HG02798 (cell line): ENCODE data around the gene LRRC7.
"Not testable (repeated sequence)": the region's sequence is repeated elsewhere in the genome, so short reads cannot be mapped to it uniquely, and the experiment has no call there.

Experiments used
- ATAC-seq: cut with Tn5 transposase; IDR thresholded peaks from one replicate; pipeline ENCODE4 v1.9.1; 2021; ENCODE audit warnings: mild to moderate bottlenecking; ENCODE audit not compliant: unreplicated experiment, poor library complexity

The LRRC7 gene

GRCh38 chr1:69852151-69852550 lies 284.4 kb downstream of the LRRC7 start:
- ATAC-seq: no peak

GRCh38 chr1:69852706-69853105 lies 285.0 kb downstream of the LRRC7 start:
- no peak for ATAC-seq

GRCh38 chr1:69858534-69858933 lies 290.8 kb downstream of the LRRC7 start:
- no peak for ATAC-seq

GRCh38 chr1:69861641-69862040 lies 293.9 kb downstream of the LRRC7 start:
- ATAC-seq: no peak

- ATAC-seq: no peak
Measured at GRCh38 chr1:69862906-69863305, 295.2 kb downstream of the LRRC7 start.

- ATAC-seq: no peak
Measured at GRCh38 chr1:69863704-69864103, 296.0 kb downstream of the LRRC7 start.

- no peak for ATAC-seq
Measured at GRCh38 chr1:69871412-69871811, 303.7 kb downstream of the LRRC7 start.

- ATAC-seq: no peak
Measured at GRCh38 chr1:69878338-69878737, 310.6 kb downstream of the LRRC7 start.

- ATAC-seq: not testable (repeated sequence)
Measured at GRCh38 chr1:69888016-69888415, 320.3 kb downstream of the LRRC7 start.

GRCh38 chr1:69888657-69889056 lies 320.9 kb downstream of the LRRC7 start:
- ATAC-seq: no peak

- no peak for ATAC-seq
Measured at GRCh38 chr1:69898403-69898947, 330.8 kb downstream of the LRRC7 start.

- ATAC-seq: no peak
Measured at GRCh38 chr1:69911301-69911801, 343.6 kb downstream of the LRRC7 start.

- ATAC-seq: no peak
Measured at GRCh38 chr1:69913977-69914376, 346.3 kb downstream of the LRRC7 start.

- ATAC-seq: no peak
Measured at GRCh38 chr1:69914976-69915765, 347.4 kb downstream of the LRRC7 start.

- no peak for ATAC-seq
Measured at GRCh38 chr1:69919129-69919921, 351.6 kb downstream of the LRRC7 start.

GRCh38 chr1:69919922-69920273 lies 352.2 kb downstream of the LRRC7 start:
- ATAC-seq: no peak

GRCh38 chr1:69920426-69920825 lies 352.7 kb downstream of the LRRC7 start:
- ATAC-seq: no peak

GRCh38 chr1:69921486-69921885 lies 353.8 kb downstream of the LRRC7 start:
- no peak for ATAC-seq

GRCh38 chr1:69928234-69928633 lies 360.5 kb downstream of the LRRC7 start:
- ATAC-seq: not testable (repeated sequence)

GRCh38 chr1:69929308-69930057 lies 361.8 kb downstream of the LRRC7 start:
- no peak for ATAC-seq
